HG03045 (cell line): Measurements from ENCODE around the gene TWIST1.

Experiments
- ATAC-seq: cut with Tn5 transposase; IDR thresholded peaks from one replicate; pipeline ENCODE4 v1.9.1; 2021; ENCODE audit warnings: mild to moderate bottlenecking, moderate library complexity; ENCODE audit not compliant: unreplicated experiment

Gene TWIST1

DNA sequence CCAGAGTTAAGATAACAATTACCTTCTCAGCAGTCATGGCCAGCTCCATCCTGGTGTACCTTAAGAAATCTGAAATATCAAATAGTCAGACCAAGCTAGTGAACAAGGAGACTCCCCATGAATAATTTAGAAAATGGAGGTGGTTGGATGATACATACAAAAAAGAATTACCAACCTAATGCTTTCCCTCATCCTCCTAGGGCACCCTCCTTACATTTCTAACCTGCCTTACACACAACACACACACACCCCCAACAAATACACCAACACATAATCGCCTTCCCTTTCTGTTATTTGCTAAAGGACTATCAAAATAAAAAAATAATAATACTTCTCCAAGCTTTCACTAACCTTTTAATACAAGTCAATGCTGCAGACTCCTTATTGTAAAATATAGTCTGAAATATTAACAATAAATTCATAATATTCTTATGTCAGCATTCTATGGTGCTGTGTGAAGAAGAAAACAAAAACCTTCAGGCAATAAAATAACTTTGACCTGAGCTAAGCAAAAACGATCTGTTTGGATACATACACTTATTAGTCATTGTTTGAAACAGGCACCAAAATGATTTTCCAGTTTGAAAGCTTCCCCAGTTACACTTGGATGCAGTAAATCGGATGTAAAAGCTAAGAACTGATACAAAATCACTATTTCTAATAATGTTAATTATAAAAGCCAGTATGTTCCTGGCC lies 3.4 kb downstream of the TWIST1 start:
- no peak for ATAC-seq

DNA sequence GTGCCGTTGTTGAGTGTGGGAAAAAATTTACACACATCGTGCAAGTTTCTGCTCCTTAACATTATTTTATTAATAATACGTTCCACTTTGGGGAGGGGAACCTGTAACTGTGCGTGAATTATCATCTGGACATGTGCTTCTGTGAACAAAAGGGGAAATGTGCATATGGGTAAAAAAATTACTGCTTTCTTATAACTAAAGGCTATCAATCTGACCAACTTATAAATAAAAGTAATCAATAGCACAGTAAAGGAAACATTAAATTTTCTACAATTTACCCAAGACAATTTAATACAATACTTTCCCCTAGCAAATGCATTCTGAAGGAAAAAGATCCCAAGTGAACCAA lies 4.5 kb downstream of the TWIST1 start:
- no peak for ATAC-seq

GRCh38 chr7:19112274-19113001 lies 5.0 kb downstream of the TWIST1 start:
- no peak for ATAC-seq

- no peak for ATAC-seq
These were observed 5.8 kb downstream of the TWIST1 start for GRCh38 chr7:19111474-19112273.

GRCh38 chr7:19110776-19111175 lies 6.7 kb downstream of the TWIST1 start:
- ATAC-seq = no peak

- no peak for ATAC-seq
These were observed 7.3 kb downstream of the TWIST1 start for GRCh38 chr7:19110026-19110730.

DNA sequence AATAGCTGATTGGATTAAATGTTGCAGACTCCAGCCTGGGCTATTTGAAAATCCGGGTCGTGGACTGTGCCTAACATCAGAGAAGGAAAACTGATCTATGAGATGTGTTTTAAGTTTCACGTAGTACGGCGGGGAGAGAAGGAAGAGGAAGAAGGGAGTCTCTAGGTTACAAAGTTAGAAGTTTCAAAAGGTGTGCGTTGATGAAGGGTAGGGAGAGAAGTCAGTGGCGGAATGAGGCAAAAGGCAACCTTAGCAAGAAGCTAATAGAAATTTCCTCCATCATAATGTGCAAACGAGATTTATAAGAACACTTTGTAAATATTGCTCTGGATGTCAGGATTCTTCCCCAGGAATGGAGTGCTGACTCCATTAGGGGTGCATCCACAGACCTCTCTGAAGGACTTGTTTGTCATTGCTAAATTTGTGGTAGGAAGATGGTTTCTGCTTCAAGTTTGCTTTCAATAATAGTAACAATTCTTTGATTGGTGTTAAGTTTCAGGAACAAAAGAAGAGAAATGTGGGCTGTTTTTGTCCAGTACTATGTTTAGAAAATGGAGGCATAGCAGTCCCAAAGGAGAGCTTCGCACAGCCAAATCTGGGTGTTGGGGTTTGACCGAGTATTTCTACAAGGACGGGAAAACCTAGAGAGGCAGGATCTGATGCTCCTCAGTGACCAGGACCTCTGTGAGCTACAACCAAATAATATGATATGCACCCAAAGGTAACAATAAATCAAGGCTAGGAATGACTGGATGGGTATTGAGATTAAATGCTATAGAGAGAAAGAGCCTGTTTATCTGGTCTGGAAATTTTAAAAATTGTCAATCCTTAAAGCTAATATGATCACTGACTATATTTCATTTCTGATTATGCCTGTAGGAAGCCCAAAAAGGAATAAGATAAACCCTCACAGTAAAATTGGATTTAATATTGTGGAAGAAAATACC lies 8.2 kb downstream of the TWIST1 start:
- no peak for ATAC-seq

GRCh38 chr7:19107356-19108146 lies 9.9 kb downstream of the TWIST1 start:
- no peak for ATAC-seq

DNA sequence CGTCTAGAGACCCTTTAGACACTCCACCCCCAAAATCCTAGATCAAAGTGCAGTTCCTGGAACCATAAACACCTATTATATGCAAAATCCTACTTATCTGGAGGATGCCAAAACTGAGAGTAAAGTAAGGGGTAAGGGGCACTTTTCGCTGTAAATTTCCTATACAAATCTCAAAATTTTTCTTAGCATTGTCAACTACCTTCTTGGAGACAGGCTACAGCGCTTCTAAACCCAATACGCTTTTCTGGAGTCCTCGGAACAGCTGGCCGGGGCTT lies 10.4 kb downstream of the TWIST1 start:
- no peak for ATAC-seq

- no peak for ATAC-seq
These were observed 11.0 kb downstream of the TWIST1 start for GRCh38 chr7:19106241-19107080.

DNA sequence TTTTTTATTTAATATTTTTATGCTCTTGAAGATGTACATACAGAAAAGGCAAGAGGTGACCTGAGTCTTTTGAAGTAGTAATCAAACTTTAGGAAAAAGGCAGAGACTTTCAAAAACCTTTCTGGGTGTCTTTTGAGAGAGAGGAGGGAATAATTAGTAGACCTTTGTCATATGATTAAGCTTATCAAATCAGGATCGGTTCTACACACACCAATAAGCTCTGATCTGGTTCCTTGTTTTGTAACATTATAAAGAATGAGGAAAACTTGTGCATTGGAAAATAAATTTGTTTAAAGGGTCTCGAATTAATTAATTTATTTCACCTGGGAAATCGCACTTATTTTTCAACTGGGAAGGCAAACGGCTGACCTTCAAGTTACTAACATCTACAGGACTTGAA lies 11.9 kb downstream of the TWIST1 start:
- ATAC-seq = no peak

DNA sequence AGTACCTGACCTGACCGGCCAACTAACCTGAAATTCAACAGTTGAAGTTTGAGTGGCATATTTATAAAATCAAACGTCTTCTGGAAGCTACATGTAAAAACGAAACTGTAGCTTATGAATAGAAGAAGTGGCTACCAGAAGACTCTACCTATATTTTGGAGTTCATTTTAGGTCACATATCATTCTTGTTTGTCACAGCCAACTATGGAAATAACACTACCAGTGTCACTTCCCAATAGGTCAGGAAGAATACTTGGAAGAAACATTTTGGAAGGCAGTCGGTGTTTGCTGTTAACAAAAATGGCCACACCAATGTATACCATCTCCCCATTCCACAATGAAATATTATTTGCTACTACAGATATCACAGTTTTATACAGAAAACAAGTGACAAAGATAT lies 12.6 kb downstream of the TWIST1 start:
- ATAC-seq = no peak

DNA sequence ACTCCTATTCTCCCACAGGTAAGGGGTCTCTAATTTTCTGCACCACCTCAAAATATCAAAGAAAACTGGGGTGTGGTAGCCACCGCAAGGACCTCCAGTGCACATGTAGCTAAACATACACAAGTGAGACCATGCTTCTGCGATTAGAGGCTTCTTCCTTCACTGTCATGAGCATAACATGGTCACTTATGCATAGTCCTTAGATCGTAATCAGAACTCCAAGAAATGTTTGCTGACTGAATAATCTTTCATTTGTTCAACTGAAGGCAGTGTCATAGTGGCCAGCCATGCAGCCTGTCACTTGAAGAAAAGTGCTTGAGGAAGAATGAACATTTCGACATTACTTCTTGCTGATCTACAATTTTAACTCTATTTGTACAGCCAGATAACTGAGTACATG lies 14.6 kb downstream of the TWIST1 start:
- ATAC-seq = no peak

DNA sequence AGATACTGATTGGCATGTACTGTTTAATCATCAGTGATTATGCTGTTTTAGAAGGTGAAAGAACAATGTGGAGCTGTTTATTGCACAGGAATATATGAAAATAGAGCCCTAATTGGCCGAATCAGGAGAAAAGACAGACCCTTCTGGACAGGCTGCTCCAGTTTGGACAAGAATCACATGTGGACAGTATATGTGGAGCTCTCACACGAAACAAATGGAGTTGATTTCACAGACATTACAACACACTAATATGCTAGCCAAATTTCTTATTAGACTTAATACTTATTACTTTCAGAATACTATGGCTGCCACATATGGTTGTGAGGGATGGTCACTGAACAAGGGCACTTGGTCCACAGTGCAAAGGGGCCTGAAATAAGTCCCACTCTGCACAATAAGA lies 15.5 kb downstream of the TWIST1 start:
- no peak for ATAC-seq

- no peak for ATAC-seq
These were observed 16.0 kb downstream of the TWIST1 start for GRCh38 chr7:19101472-19101871.

- ATAC-seq = no peak
These were observed 17.5 kb downstream of the TWIST1 start for GRCh38 chr7:19099924-19100323.

- ATAC-seq = no peak
These were observed 18.2 kb downstream of the TWIST1 start for GRCh38 chr7:19099194-19099593.

DNA sequence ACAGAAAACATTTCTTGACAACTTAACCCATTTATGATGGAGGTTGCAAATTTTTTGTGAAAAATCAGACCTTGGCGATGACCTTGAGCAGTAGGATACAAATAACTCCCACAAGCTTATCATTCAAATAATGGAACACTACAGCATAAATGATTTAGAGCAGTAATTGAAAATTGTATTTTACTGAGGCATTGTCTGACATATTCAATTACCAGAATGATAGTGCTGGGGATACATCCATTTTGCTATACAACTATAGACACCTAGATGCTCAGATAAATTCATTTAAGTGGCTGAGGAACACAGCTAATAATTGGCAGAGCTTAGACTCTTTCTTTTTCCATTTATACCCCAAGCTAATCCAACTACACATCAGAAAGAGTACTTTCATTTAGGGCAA lies 18.9 kb downstream of the TWIST1 start:
- no peak for ATAC-seq
